Hypothalamus (tissue), 51 donors: ENCODE measurements around the gene METTL21A.
"Not testable (repeated sequence)": the region's sequence is repeated elsewhere in the genome, so short reads cannot be mapped to it uniquely, and the experiment has no call there.

Source experiments
- DNase-seq, 51 donors: peaks; one replicate each; lab custom pipeline; 2025; lab: John Stamatoyannopoulos, UW

METTL21A gene

GRCh38 chr2:207625014-207625907, at the start of gene METTL21A:
Gene METTL21A (minus strand): TSS chr2:207625394. CDS start chr2:207624375, 1,019 bp downstream.
- DNase-seq = peak; percentile 42 to 94 (median 84)

GRCh38 chr2:207674826-207675225, 49.6 kb upstream of the METTL21A start:
- no peak for DNase-seq

DNA sequence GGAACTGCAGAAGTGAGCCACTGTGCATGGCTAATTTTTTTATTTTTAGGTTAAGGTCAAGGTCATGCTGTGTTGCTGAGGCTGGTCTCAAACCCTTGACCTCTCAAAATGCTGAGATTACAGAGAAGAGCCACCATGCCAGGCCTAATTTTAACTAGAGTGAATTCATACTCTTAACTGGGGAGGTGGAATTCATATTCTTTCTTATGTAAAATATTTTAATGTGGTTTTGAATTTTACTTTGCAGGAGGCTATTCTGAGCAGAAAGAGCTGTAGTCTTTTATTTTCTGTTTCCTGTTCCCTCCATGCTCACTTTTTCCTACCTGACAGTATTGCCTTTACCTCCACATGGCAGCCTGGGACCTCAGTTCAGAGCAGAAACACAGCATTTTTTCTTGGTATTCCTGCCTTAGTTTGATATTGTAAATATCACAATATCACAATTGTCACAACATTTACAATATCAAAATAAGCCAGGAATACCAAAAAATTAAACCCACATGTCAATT, 49.1 kb upstream of the METTL21A start:
- no peak for DNase-seq

DNA sequence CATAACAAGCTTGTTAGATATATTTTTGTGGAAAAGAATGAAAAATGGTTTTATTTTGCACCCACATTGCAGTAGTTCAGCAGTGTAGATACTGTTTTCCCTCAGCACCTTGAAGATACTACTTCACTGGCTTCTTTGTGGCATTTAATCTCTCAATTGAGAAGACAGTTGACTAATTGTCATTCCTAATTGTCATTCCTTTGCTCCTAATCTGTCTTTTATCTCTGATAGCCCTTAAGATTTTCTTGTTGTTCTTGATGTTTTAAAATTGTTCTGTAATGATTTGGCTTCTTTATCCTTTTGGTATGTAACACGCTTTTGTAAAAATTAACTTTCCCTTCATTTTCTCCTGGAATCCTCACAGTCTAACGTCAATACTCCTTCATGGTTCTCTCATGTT, 48.2 kb upstream of the METTL21A start:
- no peak for DNase-seq

GRCh38 chr2:207670887-207671286, 45.7 kb upstream of the METTL21A start:
- DNase-seq = peak in 1 of 51 donors; percentile 1

DNA sequence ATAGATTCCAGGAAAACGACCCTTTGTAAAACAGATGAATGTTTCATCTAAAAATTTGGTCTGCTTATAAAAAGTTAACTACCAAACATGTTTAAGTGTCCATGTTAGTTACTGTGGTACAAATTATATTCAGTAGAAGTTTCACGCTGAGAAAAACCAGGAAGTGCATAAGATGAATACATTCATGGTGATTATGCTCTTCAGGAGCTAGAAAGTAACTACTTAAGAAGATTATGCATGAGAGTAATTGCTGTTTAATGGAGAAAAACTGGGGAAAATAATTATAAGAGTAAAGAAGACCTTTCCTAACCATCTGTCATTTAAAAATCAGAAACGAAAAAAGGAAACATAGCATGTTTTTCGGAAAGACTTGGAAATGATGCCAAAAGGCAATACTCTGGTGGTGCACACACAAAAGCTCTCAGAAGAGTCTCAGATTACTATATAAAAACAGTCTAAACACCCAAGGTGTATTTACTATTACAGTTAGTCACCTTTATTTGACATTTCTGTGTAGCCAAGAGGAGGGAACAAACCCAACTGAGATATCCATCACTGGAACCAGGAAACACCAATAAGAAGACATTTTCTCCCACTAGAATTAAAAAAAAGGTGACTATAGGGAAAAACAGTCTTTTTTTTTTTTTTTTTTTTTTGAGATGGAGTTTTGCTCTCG, 38.8 kb upstream of the METTL21A start:
- DNase-seq = no peak

GRCh38 chr2:207662203-207662602, 37.0 kb upstream of the METTL21A start:
- no peak for DNase-seq

DNA sequence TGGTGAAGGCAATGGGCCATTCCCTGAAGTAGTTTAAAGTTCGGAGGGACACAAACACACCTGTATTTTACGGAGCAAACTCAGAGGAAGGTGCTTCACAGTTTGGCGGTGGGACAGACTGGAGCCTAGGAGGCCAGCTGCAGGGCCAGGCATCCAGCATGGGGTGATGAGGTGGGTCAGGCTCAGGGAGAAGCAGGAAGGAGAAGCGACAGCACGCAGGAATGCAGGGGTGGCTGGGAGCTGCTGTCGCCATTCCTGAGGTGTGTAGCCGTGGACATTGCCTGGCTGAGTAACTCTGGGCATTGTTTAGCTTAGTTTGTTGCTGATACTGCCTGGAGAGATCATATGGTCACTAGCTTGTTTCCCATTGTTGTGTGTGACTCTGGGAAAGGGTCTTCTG, 35.8 kb upstream of the METTL21A start:
- no peak for DNase-seq

DNA sequence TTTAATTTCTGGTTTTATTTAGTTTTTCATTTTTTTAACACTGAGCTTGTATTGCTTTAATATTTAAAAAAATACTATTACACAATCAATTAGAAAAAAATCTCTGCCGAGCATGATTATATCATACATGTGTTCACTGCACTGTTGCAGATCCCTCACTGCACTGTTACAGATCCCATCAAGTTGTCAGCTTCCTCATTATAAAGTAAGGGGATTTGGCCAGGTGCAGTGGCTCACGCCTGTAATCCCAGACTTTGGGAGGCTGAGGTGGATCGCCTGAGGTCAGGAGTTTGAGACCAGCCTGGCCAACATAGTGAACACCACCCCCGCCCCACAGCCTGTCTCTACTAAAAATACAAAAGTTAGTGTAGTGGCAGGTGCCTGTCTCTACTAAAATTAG, 33.0 kb upstream of the METTL21A start:
- no peak for DNase-seq

- no peak for DNase-seq
These were observed 29.8 kb upstream of the METTL21A start for GRCh38 chr2:207655000-207655399.

- DNase-seq = not testable (repeated sequence)
These were observed 21.4 kb upstream of the METTL21A start for GRCh38 chr2:207646582-207646981.

DNA sequence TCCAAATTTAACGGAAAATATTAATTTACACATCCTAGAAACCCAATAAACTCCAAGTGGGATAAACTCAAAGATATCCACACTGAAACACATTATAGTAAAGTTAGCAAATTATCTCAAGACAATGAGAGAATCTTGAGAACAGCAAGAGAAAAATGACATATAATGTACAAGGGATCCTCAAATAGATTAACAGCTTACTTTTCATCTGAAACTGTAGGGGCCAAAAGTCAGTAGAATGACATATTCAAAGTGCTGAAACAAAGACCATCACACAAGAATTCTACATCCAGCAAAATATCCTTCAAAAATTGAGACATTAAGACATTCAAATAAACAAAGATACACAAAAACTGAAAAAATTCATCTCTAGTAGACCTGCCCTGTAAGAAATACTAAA, 18.7 kb upstream of the METTL21A start:
- DNase-seq = no peak

DNA sequence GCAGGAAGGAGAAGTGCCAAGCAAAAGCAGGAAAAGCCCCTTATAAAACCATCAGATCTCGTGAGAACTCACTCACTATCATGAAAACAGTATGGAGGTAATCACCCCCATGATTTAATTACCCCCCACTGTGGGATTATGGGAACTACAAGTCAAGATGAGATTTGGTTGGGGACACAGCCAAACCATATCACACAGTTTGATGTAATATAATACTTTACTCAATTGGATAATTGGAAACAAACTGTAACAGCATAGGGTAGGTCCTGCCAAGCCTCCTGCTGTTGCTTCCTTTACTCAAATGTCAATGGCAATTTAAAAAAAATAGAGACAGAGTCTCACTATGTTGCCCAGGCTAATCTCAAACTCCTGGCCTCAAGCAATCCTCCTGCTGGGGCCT, 15.5 kb upstream of the METTL21A start:
- no peak for DNase-seq

GRCh38 chr2:207640160-207640559, 15.0 kb upstream of the METTL21A start:
- no peak for DNase-seq

- not testable (repeated sequence) for DNase-seq
These were observed 14.1 kb upstream of the METTL21A start for GRCh38 chr2:207639288-207639687.

- DNase-seq = no peak
These were observed 10.4 kb upstream of the METTL21A start for GRCh38 chr2:207635468-207636200.

GRCh38 chr2:207633686-207634085, 8.5 kb upstream of the METTL21A start:
- DNase-seq = no peak

DNA sequence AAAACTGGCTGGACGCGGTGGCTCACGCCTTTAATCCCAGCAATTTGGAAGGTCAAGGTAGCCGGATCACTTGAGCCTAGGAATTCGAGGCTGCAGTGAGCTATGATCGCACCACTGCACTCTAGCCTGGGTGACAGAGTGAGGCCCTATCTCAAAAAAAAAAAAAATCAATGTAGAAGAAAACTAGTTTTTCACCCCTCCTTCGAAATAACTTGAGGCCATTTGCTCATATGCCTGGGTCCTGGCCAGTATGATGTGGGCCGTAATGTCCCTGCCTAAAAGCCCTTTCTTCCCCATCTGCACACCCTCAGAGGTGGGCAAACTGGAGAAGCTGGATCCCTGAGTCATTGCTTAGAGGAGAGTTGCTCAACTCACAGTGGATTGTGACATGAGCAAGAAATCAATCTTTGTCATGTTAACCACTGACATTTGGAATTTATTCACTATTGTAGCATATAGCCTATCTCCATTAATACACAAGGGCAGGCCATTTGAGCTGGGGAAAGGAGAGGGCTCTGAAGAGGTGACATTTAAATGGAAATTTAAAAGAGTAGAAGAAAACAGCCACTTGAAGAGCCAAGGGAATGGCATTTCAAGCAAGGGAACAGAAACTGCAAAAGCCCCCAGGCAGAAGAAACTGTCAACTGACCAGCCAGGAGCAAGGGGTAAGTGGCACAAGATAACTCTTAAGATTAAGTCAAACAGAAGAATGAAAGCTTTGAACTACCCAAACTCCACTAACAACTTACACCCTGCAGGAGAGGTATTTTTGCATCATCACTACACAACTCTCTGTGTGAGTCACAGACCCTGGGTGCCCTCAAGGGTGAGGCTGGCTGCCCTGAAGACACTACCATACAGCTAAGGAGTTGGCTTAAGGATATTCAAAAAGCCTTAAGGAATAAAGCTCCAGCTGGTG, 7.6 kb upstream of the METTL21A start:
- no peak for DNase-seq

GRCh38 chr2:207630491-207630890, 5.3 kb upstream of the METTL21A start:
- no peak for DNase-seq

DNA sequence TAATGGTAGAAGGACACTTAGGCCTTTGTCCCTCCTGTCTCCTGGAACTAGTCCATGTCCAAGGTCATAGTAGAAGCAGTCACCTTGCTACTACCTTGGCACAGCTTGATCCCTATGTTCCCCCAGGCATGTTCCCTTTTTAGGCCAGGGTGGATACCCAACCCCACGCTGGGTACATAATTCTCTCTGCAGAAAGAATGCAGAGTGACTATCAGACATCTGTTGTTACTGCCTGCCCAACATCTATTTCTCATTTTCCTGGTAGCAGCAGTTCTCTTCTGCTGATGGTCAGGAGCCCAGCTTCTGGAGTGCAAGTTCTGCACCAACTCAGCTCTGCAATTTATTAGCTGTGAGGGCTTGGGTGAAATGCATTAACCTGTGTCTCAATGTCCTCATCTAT, 4.4 kb upstream of the METTL21A start:
- no peak for DNase-seq
